HG03565 (cell line): ENCODE measurements around the gene KRT9.
"Not testable (repeated sequence)": the region's sequence is repeated elsewhere in the genome, so short reads cannot be mapped to it uniquely, and the experiment has no call there.

ENCODE experiments used
- ATAC-seq: cut with Tn5 transposase; IDR thresholded peaks from one replicate; pipeline ENCODE4 v1.9.1; 2021; ENCODE audit warnings: mild to moderate bottlenecking, moderate library complexity; ENCODE audit not compliant: unreplicated experiment

KRT9 gene

GRCh38 chr17:41606930-41607329 lies 35.1 kb upstream of the KRT9 start:
- not testable (repeated sequence) for ATAC-seq

- no peak for ATAC-seq
Measured at GRCh38 chr17:41602524-41602923, 30.7 kb upstream of the KRT9 start.

GRCh38 chr17:41600318-41600717 lies 28.5 kb upstream of the KRT9 start:
- ATAC-seq, result no peak

GRCh38 chr17:41599680-41600079 lies 27.8 kb upstream of the KRT9 start:
- no peak for ATAC-seq

- ATAC-seq, result no peak
Measured at GRCh38 chr17:41595585-41595984, 23.7 kb upstream of the KRT9 start.

GRCh38 chr17:41594363-41594915 lies 22.6 kb upstream of the KRT9 start:
- no peak for ATAC-seq

GRCh38 chr17:41593306-41593981 lies 21.6 kb upstream of the KRT9 start:
- no peak for ATAC-seq

GRCh38 chr17:41592601-41593305 lies 20.9 kb upstream of the KRT9 start:
- no peak for ATAC-seq

- ATAC-seq, result no peak
Measured at GRCh38 chr17:41589301-41589700, 17.4 kb upstream of the KRT9 start.

GRCh38 chr17:41588126-41588810 lies 16.4 kb upstream of the KRT9 start:
- ATAC-seq, result no peak

GRCh38 chr17:41586863-41587495 lies 15.1 kb upstream of the KRT9 start, which contains the start of gene KRT14:
KRT14 (minus strand) TSS chr17:41586895; CDS start chr17:41586834, 61 bp downstream.
- no peak for ATAC-seq

GRCh38 chr17:41585301-41586056 lies 13.6 kb upstream of the KRT9 start:
- ATAC-seq, result no peak

- not testable (repeated sequence) for ATAC-seq
Measured at GRCh38 chr17:41584331-41584927, 12.6 kb upstream of the KRT9 start.

GRCh38 chr17:41583137-41584127 lies 11.6 kb upstream of the KRT9 start:
- no peak for ATAC-seq

GRCh38 chr17:41582061-41582968 lies 10.5 kb upstream of the KRT9 start:
- ATAC-seq, result not testable (repeated sequence)

- no peak for ATAC-seq
Measured at GRCh38 chr17:41581366-41582060, 9.7 kb upstream of the KRT9 start.
